HG03520 (cell line): Measurements from ENCODE around the gene FALEC.
A peak's percentile ranks its signal among the peaks of the same experiment; 100 is the strongest.
"Not testable (repeated sequence)": the region's sequence is repeated elsewhere in the genome, so short reads cannot be mapped to it uniquely, and the experiment has no call there.

Source experiments
- ATAC-seq: cut with Tn5 transposase; IDR thresholded peaks from one replicate; pipeline ENCODE4 v1.9.1; 2021; ENCODE audit warnings: mild to moderate bottlenecking, moderate library complexity; ENCODE audit not compliant: unreplicated experiment

FALEC gene

GRCh38 chr1:150558303-150558704 is 42.8 kb downstream of the FALEC start:
- no peak for ATAC-seq

GRCh38 chr1:150558761-150559655 is 43.5 kb downstream of the FALEC start:
- no peak for ATAC-seq

GRCh38 chr1:150559656-150560010 is 44.1 kb downstream of the FALEC start:
- no peak for ATAC-seq

- no peak for ATAC-seq
These were observed 44.5 kb downstream of the FALEC start for GRCh38 chr1:150560011-150560438.

GRCh38 chr1:150560576-150561253 is 45.2 kb downstream of the FALEC start:
- no peak for ATAC-seq

GRCh38 chr1:150561254-150561973 is 45.9 kb downstream of the FALEC start:
- no peak for ATAC-seq

- ATAC-seq: peak; percentile 22
These were observed 46.5 kb downstream of the FALEC start for GRCh38 chr1:150561974-150562445.

GRCh38 chr1:150562446-150563339 is 47.1 kb downstream of the FALEC start:
- ATAC-seq: peak; percentile 35

GRCh38 chr1:150563340-150564038 is 47.9 kb downstream of the FALEC start:
- no peak for ATAC-seq

GRCh38 chr1:150564051-150564991 is 48.8 kb downstream of the FALEC start:
- no peak for ATAC-seq

GRCh38 chr1:150565240-150565991 is 49.9 kb downstream of the FALEC start:
- not testable (repeated sequence) for ATAC-seq

GRCh38 chr1:150566589-150567340 is 51.2 kb downstream of the FALEC start:
- no peak for ATAC-seq

- ATAC-seq: peak; percentile 29
These were observed 51.8 kb downstream of the FALEC start for GRCh38 chr1:150567341-150567716.

- ATAC-seq: peak; percentile 14
These were observed 52.4 kb downstream of the FALEC start for GRCh38 chr1:150567717-150568593.

GRCh38 chr1:150568594-150568966 is 53.0 kb downstream of the FALEC start:
- no peak for ATAC-seq

- ATAC-seq: no peak
These were observed 57.5 kb downstream of the FALEC start for GRCh38 chr1:150572918-150573647.
